Caki2 (cell line): ENCODE data around the gene DHX9. TPM values are rescaled to one million over a fixed set of nuclear protein-coding genes. Genes with fewer than 3 reads are reported as not detected.

ENCODE experiments used
- DNase-seq: peaks from one replicate; pipeline ENCODE4 v3.0.0-alpha.2; 2015; ENCODE audit warnings: low read depth
- in situ Hi-C: cut with HindIII; loops from 2 replicates; pipeline ENCODE4 v1.10.0; 2016; ENCODE audit warnings: low sequenced_read_pairs, low pct_unique_long_range_greater_than_20kb, mixed read lengths
- total RNA-seq: library from RNA; depleted of rRNA; stranded (reverse); fragments of >200 nt; shearing (Covaris generic); gene quantifications from 2 replicates; pipeline ENCODE4 v1.2.3, GENCODE V29; 2014; ENCODE audit warnings: low replicate concordance

The DHX9 gene
- total RNA-seq, 1 experiment from 2014 or later, result 120 TPM

DNA sequence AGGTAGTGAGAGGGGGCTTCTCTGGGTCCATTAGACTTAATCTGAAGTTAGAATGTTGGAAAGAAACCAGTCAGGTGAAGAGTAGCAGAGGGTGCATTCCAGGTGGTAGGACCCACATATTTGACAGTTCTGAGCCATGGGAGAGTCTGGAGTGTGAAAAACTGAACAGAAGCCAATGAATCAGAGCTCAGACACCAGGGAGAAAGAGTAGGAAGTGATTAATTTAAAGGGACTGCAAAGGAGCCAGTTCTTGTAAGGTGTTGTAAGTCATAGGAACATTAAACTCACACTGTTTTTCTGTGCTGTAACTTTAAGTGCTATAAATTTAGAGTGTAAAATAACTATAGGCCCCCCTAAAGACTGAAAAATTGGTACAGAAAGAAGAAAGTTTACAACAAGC is 5.9 kb upstream of the DHX9 start:
- DNase-seq, result no peak
- in situ Hi-C loops, result no loop called here

- DNase-seq, result no peak
- in situ Hi-C loops, result no loop called here
Observed at GRCh38 chr1:182834326-182834725, 4.8 kb upstream of the DHX9 start.

DNA sequence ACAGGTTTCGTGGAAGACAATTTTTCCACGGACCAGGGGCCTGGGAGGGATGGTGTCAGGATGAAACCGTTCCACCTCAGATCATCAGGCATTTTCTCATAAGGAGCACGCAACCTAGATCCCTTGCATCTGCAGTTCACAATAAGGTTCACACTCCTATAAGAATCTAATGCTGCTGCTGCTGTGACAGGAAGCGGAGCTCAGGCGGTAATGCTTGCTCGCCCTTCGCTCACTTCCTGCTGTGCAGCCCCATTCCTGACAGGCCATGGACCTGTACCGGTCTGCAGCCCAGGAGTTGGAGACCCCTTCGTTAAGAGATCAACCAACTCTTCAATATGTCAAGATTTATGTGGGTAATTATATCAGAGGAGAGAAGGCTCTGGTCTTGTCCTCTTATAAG is 3.3 kb upstream of the DHX9 start:
- DNase-seq, result no peak
- in situ Hi-C loops, result no loop called here

DNA sequence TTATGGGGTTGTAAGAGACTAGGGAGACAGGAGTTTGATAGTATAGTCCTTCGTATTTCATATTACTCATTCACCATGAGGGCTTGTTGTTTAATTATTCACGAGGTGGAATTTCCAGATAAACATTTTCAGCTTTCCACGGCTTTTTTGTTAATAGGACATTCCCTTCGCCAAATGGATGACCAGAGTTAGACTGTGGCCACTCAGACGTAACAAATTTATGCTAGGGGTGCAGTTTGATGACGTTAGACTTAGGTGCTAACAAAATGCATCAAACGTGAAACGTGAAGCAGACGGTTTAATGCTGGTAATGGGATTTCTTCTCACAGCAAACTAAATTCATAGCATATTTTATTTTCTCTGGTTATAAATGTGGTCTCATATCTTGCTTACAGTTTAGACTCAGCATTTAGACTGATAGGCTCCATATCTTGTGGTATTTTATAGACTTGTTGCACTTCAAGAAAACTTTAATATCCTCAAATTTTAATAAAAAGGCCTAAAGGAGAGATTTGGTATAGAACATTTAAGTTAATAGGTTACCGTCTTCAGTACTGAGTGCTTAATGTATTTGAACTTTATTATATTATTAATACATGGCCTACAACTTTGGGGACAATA is 2.3 kb downstream of the DHX9 start:
- in situ Hi-C loops, result no loop called here

DNA sequence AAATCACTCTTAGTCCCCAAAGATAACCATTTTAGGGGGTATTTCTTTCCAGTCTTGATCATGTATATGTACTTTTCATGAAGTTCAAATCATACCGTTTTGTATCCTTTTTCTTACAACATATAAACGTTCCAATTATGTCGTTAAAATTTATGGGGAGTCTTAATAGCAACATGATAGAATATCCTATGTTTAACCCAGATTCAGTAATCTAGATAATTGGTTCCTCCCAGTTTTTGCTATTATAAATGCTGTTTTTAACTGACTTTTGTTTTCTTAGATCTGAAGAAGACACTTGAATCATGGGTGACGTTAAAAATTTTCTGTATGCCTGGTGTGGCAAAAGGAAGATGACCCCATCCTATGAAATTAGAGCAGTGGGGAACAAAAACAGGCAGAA is 3.1 kb downstream of the DHX9 start:
- in situ Hi-C loops, result no loop called here
- DNase-seq, result no peak

More for the DNA sequence above, 2.3 kb downstream of the DHX9 start:
- DNase-seq, result peak; percentile 89

DNA sequence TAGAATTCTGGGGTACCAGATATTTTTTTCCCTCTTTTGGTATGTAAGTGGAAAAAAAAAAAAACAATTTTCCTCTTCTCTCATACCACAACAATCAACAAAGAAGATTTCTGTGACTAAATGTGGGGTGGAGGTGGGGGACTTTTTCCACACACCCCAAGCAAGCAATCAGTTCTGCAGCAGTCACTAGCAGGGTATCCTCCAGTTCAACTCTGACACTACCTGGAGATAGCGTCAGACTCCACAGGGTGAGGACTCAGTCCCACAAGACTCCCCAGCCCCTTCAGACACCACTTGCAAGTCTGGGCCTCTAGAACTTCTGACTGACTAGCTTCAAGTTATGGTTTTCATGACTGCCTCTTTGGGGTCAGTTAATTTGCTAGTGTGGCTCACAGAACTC is 6.2 kb downstream of the DHX9 start:
- in situ Hi-C loops, result no loop called here
- DNase-seq, result no peak

GRCh38 chr1:182845894-182846293 is 6.7 kb downstream of the DHX9 start:
- in situ Hi-C loops, result no loop called here

GRCh38 chr1:182847105-182847504 is 8.0 kb downstream of the DHX9 start:
- in situ Hi-C loops, result no loop called here
- no peak for DNase-seq

More at GRCh38 chr1:182845894-182846293, 6.7 kb downstream of the DHX9 start:
- no peak for DNase-seq

- DNase-seq, result no peak
- in situ Hi-C loops, result no loop called here
Observed at GRCh38 chr1:182848736-182849135, 9.6 kb downstream of the DHX9 start.

DNA sequence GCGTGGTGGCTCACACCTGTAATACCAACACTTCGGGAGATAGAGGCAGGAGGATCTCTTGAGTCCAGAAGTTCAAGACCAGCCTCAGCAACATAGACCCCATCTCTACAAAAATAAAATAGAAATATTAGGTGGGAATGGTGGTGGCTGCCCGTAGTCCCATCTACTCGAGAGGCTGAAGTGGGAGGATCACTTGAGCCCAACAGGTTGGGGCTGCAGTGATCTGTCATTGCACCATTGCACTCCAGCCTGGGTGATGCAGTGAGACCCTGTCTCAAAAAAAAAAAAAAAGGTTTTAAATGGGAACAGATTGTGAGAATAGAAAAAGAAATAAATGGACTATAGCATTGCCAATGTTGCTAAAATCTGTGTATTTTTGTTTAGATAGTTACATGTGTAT is 11.2 kb downstream of the DHX9 start:
- in situ Hi-C loops, result no loop called here
- no peak for DNase-seq

DNA sequence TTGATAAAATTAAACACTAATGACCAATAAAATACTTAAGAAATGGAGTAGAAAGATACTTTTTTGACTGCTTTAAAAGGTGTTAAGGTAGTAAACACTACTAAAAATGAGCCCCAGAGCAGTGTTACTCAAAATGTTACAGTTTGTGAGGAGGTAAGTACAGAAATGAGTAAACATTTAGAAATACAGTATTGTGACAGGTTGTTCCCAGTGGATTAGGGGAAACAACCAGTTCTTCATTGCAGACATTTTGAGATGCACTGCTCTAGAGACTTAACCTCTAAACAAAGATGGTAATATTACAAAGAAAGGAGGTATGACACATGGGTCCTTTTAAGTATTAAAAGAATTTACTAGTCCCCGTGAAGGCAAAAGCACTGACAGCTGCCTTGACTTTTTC is 12.7 kb downstream of the DHX9 start:
- DNase-seq, result no peak
- in situ Hi-C loops, result no loop called here

DNA sequence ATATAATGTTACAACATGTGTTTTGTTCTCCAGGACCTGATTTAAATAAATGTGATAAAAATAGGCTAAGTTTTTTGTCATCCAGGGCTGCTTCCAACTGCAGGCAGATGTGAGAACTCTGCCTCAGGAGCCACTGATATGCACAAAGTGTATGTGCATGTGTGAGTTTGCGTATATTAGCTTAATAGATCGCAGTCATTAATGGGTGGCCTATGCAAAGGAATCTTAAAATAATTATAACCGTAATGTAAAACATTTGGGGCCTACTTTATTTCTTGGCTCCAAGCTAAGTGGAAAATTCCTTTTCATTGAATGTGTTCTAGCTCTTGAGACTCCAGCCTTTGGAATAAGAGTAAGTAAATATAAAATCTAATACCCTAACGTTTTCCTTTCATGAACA is 16.8 kb downstream of the DHX9 start:
- in situ Hi-C loops, result no loop called here

DNA sequence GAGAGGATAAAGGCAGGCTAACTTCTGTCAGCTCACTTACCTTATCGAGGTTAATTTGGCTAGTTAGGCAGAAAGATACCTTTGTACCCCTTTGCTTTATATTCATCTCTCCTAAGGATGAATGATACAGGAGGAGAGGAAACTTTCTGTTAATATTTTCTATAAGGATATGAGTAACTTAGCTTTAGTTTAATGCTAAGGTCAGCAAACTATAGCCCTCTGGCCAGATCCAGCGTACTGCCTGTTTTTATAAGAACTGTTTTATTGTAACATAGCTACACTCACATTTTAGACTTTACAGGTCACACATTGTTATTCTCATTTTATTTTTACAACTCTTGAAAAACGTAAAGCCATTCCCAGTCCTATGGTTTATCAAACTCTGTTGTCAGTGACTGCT is 18.1 kb downstream of the DHX9 start:
- in situ Hi-C loops, result no loop called here
- no peak for DNase-seq

More for the DNA sequence above, 16.8 kb downstream of the DHX9 start:
- DNase-seq, result no peak

DNA sequence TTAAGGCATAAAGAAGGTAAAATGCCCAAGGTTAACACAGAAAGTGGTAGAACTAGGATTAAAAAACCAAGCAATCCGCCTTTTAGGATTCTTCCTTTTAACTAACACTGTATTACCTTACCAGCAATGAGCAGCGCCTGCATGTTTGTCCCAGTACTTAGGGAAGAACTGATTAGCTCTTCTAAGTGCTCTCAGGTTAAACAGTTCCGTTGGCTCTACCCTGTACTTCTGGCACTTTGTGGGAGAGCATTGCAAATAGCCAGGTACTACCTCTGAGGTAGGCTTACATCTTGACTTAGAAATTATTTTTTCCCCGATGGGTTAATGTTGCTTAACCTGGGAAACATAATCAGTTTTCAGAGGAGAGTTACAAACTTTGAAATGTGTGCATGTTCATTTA is 21.5 kb downstream of the DHX9 start:
- in situ Hi-C loops, result no loop called here
- no peak for DNase-seq

- in situ Hi-C loops, result no loop called here
- DNase-seq, result no peak
Observed at GRCh38 chr1:182861994-182862393, 22.8 kb downstream of the DHX9 start.

DNA sequence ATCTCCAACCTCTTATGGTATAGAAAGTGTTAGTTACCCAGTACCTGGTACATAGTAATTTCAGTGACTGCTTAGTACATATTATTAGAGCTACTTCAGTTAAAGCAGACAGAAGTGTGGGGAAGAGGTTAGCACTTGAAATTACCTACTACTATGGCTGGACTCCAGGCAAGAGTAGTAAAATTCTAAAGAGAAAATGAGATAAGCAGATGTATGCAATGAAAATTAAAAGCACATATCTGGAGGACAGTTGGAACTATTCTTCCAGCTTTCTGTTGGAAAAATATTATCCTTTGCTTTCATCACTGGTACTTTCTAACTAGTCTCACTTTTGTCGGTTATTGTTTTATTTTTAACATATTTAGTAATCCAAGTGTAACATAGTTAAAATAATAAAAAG is 23.7 kb downstream of the DHX9 start:
- no peak for DNase-seq
- in situ Hi-C loops, result no loop called here

- no peak for DNase-seq
- in situ Hi-C loops, result no loop called here
Observed at GRCh38 chr1:182863940-182864339, 24.8 kb downstream of the DHX9 start.

GRCh38 chr1:182867861-182868260 is 28.7 kb downstream of the DHX9 start:
- no peak for DNase-seq
- in situ Hi-C loops, result no loop called here

- in situ Hi-C loops, result no loop called here
- DNase-seq, result no peak
Observed at GRCh38 chr1:182869241-182869666, 30.1 kb downstream of the DHX9 start.

- DNase-seq, result no peak
- in situ Hi-C loops, result no loop called here
Observed at GRCh38 chr1:182872881-182873280, 33.7 kb downstream of the DHX9 start.

GRCh38 chr1:182875889-182876288 is 36.7 kb downstream of the DHX9 start:
- DNase-seq, result no peak
- in situ Hi-C loops, result no loop called here
